Frontal cortex (tissue), 4 donors: Measurements from ENCODE around the gene ZBTB7C. TPM values are rescaled to one million over a fixed set of nuclear protein-coding genes. Genes with fewer than 3 reads are reported as not detected.

Experiments used
- DNase-seq, 2 donors: peaks; one replicate each; pipeline ENCODE4 v3.0.0; 2012; ENCODE audit warnings: low spot score in 2 of 2
- FAIRE-seq: peaks from 2 replicates; lab custom pipeline; 2012; peaks lifted over from hg19 to GRCh38; lab: Jason Lieb, UNC
- total RNA-seq: library from RNA; depleted of rRNA; stranded (reverse); fragments of >200 nt; gene quantifications from one replicate; pipeline ENCODE4 v1.2.3, GENCODE V29; 2014
- donor health status: control.
- donor health status: control.
- donor health status: control.

ZBTB7C gene
- total RNA-seq, 1 donor from 2014 or later, result 1.6 TPM

DNA sequence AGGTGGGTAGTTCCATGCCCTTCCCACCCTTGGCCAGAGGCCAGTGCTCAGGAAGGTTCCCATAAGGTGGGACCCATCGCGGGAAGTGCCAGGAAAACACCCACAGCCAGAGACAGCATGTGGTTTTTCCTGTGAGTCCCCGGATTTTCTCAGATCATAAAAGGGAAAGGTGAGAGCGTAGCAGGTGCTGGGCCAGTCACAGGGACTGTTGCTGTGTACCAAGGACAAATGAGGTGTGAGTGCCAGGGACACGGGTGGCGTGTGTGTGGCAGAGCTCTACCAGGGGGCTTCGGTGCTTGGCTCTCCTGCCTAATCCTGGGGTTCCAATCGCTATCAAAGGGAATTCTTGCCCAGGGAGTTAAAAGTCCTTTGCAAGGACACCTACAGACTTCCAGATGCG, 319.2 kb downstream of the ZBTB7C start:
- FAIRE-seq, result no peak

GRCh38 chr18:48085781-48086487, 323.2 kb downstream of the ZBTB7C start:
- FAIRE-seq (no peak), DNase-seq (no peak)

More for the DNA sequence above, 319.2 kb downstream of the ZBTB7C start:
- DNase-seq, result no peak

DNA sequence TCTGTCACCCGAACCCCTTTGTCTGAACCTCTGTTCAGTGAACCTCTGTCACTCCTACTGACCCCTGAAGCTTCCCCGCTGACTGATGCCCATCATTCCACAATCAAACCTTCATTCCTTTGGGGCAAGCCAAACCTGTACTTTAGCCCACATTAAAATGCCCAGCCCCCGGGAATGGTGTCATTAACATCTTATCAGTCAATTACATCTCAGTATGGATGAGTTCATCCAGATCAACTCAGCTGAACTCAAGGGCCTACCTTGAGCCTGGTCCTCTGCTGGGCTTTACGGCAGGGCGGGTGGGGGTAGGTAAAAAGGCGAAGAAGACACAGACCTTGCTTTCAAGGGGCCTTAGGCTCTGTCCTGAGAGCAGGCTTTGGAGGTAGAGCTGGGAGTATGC, 324.3 kb downstream of the ZBTB7C start:
- no peak for FAIRE-seq

GRCh38 chr18:48084041-48084757, 325.0 kb downstream of the ZBTB7C start:
- DNase-seq (no peak), FAIRE-seq (no peak)

More for the DNA sequence above, 324.3 kb downstream of the ZBTB7C start:
- DNase-seq, result no peak

DNA sequence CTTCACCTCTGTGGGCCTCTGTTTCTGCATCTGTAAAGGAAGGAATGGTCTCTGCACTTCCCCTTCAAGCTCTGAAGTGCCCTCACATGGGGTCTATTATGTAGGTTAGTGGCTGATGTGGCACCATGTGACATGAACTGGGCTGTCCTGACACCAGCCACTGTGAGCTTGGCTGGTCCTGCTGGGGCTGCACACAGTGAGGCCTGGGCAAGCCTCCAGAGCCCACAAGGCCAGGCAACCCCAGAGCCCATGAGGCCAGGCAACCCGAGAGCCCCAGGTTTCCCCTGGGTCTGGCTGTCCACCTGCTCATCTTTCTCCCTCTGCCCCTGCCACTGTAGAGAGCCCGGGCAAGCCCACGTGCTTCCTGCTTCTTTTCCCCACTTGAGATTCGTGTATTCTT, 328.6 kb downstream of the ZBTB7C start:
- DNase-seq (no peak), FAIRE-seq (no peak)

DNA sequence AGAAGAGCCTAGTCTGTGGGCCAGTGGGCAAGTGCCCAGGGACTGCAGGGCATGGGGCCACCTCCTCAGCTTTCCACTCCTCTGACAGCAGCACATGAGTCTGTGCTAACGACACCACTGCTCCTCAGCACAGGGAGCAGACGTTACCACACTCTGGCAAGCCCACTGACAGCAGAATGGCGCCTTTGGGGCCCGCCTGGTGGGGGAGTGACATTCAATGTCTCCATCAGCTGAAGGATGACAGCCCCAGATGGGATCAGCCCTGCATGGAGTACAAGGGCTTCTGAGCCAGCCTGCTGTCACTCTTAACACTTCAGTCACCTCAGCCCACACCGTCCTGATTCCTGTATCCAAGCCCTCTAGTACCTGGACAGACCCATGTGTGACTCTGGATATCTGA, 329.3 kb downstream of the ZBTB7C start:
- DNase-seq, result no peak
- FAIRE-seq, result no peak

DNA sequence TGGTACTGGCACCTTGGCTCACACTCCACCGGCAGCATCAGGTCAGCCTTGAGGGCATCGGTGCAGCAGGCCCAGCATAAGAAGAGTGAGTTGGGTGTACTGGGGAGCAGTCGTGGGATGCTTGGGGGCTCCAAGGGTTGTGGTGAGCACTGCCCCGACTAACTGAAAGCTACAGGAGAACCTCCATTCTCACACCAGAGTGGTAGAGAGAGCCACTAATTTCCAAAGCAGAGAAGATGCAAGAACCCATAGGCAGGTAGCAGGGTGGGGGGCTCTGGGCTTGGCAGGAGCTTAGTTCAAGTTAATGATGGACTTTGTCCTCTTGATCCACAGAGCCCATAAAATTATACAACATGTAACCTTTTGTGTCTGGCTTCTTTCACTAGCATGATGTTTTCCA, 330.7 kb downstream of the ZBTB7C start:
- no peak for DNase-seq
- no peak for FAIRE-seq

DNA sequence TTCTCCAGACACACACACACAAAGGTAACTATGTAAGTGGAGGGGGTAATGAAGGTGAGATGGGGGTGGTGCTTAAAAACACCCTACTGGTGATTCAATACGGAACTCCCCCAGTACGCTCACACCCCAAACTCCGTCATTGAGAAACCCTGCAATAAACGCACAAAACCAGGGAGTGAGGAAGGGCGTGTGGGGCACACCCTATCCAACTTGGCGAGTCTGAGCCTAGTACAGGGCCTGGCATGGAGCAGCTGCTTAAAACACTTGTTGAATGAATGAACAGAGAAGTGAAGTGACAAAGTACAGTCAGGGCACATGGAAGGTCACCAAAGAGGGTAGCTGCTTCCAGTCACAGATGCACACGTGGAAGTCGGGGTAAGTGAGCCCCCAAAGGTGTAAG, 331.9 kb downstream of the ZBTB7C start:
- DNase-seq, result no peak

GRCh38 chr18:48076461-48076860, 332.7 kb downstream of the ZBTB7C start:
- FAIRE-seq, result no peak
- no peak for DNase-seq

More for the DNA sequence above, 331.9 kb downstream of the ZBTB7C start:
- no peak for FAIRE-seq

DNA sequence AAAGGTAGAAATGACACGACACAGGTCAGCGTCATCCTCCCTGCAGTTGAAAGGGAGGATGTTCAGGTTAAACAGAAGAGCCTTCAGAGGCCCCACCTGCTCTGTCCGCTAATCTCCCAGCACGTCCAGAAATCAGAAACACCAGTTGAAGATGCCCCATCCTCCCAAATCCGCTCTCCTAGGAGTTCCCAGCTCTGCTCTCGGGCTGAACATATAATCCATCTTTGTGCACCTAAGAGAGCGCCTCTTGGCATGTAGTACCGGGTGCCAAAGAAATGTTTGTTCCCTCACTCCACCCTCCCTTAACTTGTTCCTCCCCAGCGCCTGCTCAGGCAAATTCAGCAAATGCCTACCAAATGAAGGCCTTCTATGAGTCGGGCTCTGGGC, 333.5 kb downstream of the ZBTB7C start:
- no peak for FAIRE-seq

DNA sequence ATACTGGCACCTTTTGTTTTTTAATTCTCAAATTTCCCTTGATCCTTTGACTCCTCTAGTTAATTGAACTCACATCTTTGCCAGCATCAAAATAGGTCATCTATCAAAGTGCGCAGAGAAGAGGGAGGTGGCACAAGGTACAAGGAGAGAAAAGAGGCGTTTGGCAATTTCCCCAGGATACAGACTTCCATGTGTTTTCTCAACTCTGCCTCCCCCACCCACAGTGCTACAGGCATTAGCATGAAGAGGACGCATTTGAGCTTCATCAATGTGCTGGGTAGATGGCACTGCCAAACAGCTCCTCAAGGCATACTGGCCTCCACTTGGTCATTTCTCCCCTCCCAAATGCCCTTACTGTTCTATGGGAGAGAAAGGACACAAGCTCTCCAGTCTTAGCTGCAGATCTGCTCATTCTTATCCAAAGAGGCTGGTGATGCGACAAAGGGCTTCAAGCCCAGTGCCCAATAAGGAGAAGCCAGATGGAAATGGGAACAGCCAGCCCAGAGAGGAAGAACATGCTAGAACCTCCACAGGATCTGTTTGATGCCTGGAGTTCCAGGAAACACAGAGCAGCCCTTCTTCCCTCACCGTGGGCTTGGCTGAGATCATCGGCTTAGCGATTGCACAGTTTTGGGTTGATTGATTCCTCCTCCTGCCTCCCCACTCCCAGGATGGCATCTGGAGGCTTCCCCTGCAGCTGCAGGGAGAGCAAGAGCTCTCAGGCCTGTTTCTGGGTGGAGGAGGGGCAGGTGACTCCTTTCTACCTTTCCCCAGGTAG, 334.1 kb downstream of the ZBTB7C start:
- no peak for DNase-seq
- FAIRE-seq, result no peak

More for the DNA sequence above, 333.5 kb downstream of the ZBTB7C start:
- no peak for DNase-seq

DNA sequence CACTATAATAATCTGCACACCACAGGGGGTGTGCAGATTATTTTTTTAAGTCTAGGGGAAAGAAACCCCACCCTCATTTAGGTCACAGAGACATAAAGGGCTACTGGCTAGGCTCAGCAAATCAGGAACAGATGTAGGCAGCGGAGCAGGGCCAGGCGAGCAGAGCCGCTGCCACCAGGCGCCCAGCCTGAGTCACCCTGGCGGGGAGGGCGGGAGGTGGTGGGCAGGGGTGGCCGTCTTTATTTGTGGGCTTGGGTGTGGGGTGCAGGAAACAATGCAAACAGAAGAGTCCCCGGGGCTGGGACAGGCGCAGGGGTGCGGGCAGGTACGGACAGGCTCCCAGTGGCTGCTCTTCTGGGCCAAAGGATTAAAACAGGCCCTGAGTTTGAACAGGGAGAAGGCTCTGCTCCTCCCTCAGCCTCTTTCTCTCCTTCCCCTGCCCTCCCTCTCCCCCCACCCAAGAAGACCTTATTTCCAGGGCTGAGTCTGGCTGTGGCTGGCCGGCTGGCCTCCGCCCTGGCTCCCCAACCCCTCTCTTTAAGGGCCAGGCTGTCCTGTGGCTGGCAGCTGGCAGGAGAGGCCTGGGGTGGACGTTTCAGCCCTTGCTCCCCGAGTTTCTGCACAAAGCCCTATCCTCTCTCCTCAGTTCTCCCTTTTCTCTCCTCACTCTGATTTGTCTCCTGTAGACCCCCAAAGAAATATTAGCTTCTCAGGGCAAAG, 335.8 kb downstream of the ZBTB7C start:
- DNase-seq (no peak), FAIRE-seq (no peak)

- FAIRE-seq (no peak), DNase-seq (no peak)
Observed at GRCh38 chr18:48072428-48073204, 336.6 kb downstream of the ZBTB7C start.

- FAIRE-seq, result no peak
Observed at GRCh38 chr18:48068916-48069445, 340.2 kb downstream of the ZBTB7C start.

GRCh38 chr18:48066225-48066652, 342.9 kb downstream of the ZBTB7C start:
- no peak for FAIRE-seq
- DNase-seq, result no peak

More at GRCh38 chr18:48068916-48069445, 340.2 kb downstream of the ZBTB7C start:
- DNase-seq, result no peak

DNA sequence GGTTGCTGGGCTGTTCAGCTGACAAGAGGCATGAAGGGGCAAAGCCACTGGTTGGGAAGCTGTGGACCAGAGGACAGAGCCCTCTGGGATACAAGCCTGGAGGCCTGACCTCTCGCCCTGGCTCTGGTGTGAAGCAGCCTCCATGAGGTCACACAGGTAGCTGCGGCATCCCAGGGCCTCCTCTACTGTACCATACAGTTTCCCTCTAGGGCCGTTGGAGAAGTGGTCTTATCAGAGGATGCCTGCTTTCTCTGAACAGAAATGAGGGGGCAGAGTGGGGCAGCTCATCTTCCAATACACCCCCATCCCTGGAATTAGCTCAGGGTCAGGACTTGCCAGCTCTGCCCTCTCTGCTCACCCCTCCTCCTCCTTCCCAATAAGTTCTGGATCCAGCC, 343.6 kb downstream of the ZBTB7C start:
- DNase-seq (no peak), FAIRE-seq (no peak)

GRCh38 chr18:48064978-48065600, 344.1 kb downstream of the ZBTB7C start:
- FAIRE-seq (no peak), DNase-seq (no peak)

GRCh38 chr18:48061781-48062570, 347.2 kb downstream of the ZBTB7C start:
- DNase-seq (no peak), FAIRE-seq (no peak)
